ENCODE measurements around the gene SLC44A5.

SLC44A5 gene

DNA sequence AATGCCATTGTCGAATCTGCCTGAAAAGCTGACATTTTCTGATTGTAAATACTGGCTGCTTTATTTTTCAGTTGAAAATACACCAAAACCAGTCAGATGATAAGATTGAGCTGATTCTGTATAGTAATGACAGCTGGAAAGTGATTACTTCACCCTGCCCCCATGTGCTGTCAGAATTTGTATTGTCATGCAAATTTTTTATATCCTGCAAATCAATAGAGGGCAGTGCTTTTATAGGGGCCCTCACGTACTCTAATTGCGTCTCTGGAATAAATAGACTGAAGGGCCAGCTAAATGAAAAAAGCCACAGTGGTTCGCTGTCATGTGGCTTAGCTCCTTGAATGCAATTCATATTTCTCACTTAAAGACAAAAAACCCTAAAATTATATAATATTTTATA, 268.1 kb downstream of the SLC44A5 start:
- no peak overlapping the region for H3K9ac ChIP-seq (ENCODE audit: low read depth, low read length, poor library complexity)
- H3K23ac ChIP-seq (ENCODE audit: low read depth, low read length, poor library complexity): no peak overlapping the region
- no peak overlapping the region for H3K27ac ChIP-seq (replicated peaks; ENCODE audit: low read length)
- H4K91ac ChIP-seq (ENCODE audit: low read depth, low read length, poor library complexity): no peak overlapping the region
- H3K79me1 ChIP-seq (ENCODE audit: low read depth, low read length): no peaks in the 10 kb centered on the region
- no peak overlapping the region for H3K18ac ChIP-seq (ENCODE audit: low read length)
- H2AK5ac ChIP-seq (ENCODE audit: low read depth, low read length): no peak overlapping the region
- no peak overlapping the region for H2BK5ac ChIP-seq (ENCODE audit: low read length)
- peaks cover 3 to 26% of the 10 kb centered on the region in 2 donors for H3K4me1 ChIP-seq (ENCODE audit: control insufficient read depth in 2 of 2, insufficient read depth in 1 of 2, low read depth in 1 of 2, low read length in 2 of 2)
- no peak overlapping the region for H3K4me2 ChIP-seq (ENCODE audit: insufficient read depth, low read length, poor library complexity, severe bottlenecking)
- H3K4me3 ChIP-seq (ENCODE audit: low read length in 2 of 2): no peak overlapping the region
- no CpG with 5 or more reads among the region's 4 CpGs for WGBS, 2 donors (ENCODE audit: extremely low coverage in 2 of 2, insufficient read length in 2 of 2, insufficient replicate concordance in 1 of 2)
- H4K8ac ChIP-seq (ENCODE audit: low read depth, low read length): no peak overlapping the region
- no peaks in the 10 kb centered on the region for H3K9me3 ChIP-seq (replicated peaks in 1 of 2; ENCODE audit: control insufficient read depth in 2 of 2, insufficient read depth in 1 of 2, low read depth in 1 of 2, low read length in 2 of 2)
- H3K36me3 ChIP-seq (replicated peaks in 1 of 2; ENCODE audit: control insufficient read depth in 2 of 2, insufficient read depth in 2 of 2, low read length in 2 of 2): no peaks in the 10 kb centered on the region
- no peaks in the 10 kb centered on the region for H3K27me3 ChIP-seq (ENCODE audit: control insufficient read depth in 3 of 3, insufficient read depth in 3 of 3, low read depth in 1 of 3, low read length in 3 of 3)
- H2BK12ac ChIP-seq (ENCODE audit: low read length): no peak overlapping the region
- DNase-seq (ENCODE audit: low spot score): no peak
- no peak overlapping the region for H2BK120ac ChIP-seq (ENCODE audit: low read depth, low read length)
- no peak overlapping the region for H3K14ac ChIP-seq (ENCODE audit: low read length)
- H3K4ac ChIP-seq (ENCODE audit: low read length): no peak overlapping the region
- H2BK15ac ChIP-seq (ENCODE audit: low read length): no peak overlapping the region
- H2AFZ ChIP-seq (ENCODE audit: low read length): no peak overlapping the region

DNA sequence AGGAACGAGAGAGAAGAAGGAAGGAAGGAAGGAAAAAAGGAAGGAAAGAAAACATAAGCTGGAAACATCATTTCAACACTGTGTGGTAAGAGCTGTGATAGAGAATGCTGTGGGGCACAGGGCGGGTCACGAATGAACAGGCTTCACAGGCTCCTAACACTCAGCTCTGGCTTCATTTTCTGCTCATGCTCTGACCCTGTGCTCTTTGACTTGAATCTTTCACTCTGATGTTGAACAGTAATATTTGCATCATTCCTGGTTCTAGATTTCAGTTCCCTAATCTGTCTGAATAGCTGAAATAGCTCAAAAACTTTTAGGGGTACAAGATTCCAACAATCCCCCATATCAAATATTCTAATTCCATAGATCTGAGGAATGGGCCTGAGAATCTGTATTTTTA, 269.4 kb downstream of the SLC44A5 start:
- Histone ChIP-seq H4K91ac (ENCODE audit: low read depth, low read length, poor library complexity) (no peak overlapping the region), H3K9me3 (replicated peaks in 1 of 2; ENCODE audit: control insufficient read depth in 2 of 2, insufficient read depth in 1 of 2, low read depth in 1 of 2, low read length in 2 of 2) (no peaks in the 10 kb centered on the region), H3K36me3 (replicated peaks in 1 of 2; ENCODE audit: control insufficient read depth in 2 of 2, insufficient read depth in 2 of 2, low read length in 2 of 2) (no peaks in the 10 kb centered on the region), H2BK12ac (ENCODE audit: low read length) (no peak overlapping the region), H3K23ac (ENCODE audit: low read depth, low read length, poor library complexity) (no peak overlapping the region), H3K79me1 (ENCODE audit: low read depth, low read length) (no peaks in the 10 kb centered on the region), H2BK15ac (ENCODE audit: low read length) (no peak overlapping the region), H3K27me3 (ENCODE audit: control insufficient read depth in 3 of 3, insufficient read depth in 3 of 3, low read depth in 1 of 3, low read length in 3 of 3) (no peaks in the 10 kb centered on the region), H3K4me1 (ENCODE audit: control insufficient read depth in 2 of 2, insufficient read depth in 1 of 2, low read depth in 1 of 2, low read length in 2 of 2) (peaks cover 3 to 26% of the 10 kb centered on the region in 2 donors), H3K9ac (ENCODE audit: low read depth, low read length, poor library complexity) (no peak overlapping the region), H3K4ac (ENCODE audit: low read length) (no peak overlapping the region), H3K14ac (ENCODE audit: low read length) (no peak overlapping the region), H2AK5ac (ENCODE audit: low read depth, low read length) (no peak overlapping the region), H3K4me3 (ENCODE audit: low read length in 2 of 2) (no peak overlapping the region), H3K27ac (replicated peaks; ENCODE audit: low read length) (no peak overlapping the region), H2BK5ac (ENCODE audit: low read length) (no peak overlapping the region), H4K8ac (ENCODE audit: low read depth, low read length) (no peak overlapping the region), H3K18ac (ENCODE audit: low read length) (no peak overlapping the region), H2BK120ac (ENCODE audit: low read depth, low read length) (no peak overlapping the region), H2AFZ (ENCODE audit: low read length) (no peak overlapping the region), H3K4me2 (ENCODE audit: insufficient read depth, low read length, poor library complexity, severe bottlenecking) (no peak overlapping the region)
- DNase-seq (ENCODE audit: low spot score): no peak
- no CpG with 5 or more reads among the region's 3 CpGs for WGBS, 2 donors (ENCODE audit: extremely low coverage in 2 of 2, insufficient read length in 2 of 2, insufficient replicate concordance in 1 of 2)

DNA sequence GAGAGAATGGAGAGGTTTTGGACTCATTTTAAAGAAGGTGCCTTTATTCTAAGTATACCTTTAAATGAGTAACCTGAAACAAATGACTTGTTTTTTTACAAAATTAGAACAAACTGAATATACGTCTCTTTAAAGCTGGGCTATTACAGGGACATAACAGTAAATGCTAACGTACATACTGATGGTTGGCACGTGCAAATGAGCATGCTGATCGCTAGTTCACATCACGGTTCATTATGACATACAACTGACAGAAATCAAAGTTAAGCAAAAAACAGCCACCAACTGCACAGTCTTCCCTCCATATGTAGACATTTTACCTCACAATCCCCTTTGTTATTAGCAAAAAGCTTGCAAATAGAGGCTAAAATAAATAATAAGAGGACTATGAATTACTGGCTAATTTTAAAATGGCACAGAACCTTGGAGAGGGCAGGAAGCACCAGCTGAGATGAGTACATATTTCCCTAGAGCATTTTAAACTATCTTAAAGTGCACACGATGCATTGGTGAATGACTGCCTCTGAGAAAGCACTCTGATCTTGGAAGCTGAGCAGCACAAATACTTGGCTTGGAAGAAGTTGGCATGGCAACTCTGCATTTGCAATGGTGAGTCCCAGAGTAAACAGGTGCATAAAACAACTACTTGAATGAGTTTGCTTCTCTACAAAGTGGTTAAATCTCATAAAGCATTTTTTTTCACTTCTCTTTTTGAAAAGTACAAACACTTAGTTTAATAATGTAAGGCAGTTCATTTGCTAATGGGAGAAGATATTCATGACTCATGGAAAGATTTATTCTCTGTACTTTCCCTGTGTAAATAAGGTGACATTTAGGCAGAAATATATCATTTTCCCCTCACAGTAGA, 272.1 kb downstream of the SLC44A5 start:
- Histone ChIP-seq H4K8ac (ENCODE audit: low read depth, low read length) (no peak overlapping the region), H3K27ac (replicated peaks; ENCODE audit: low read length) (no peak overlapping the region), H4K91ac (ENCODE audit: low read depth, low read length, poor library complexity) (no peak overlapping the region), H2AFZ (ENCODE audit: low read length) (peak overlapping the region; percentile 35), H3K79me1 (ENCODE audit: low read depth, low read length) (no peaks in the 10 kb centered on the region), H3K9me3 (replicated peaks in 1 of 2; ENCODE audit: control insufficient read depth in 2 of 2, insufficient read depth in 1 of 2, low read depth in 1 of 2, low read length in 2 of 2) (no peaks in the 10 kb centered on the region), H3K18ac (ENCODE audit: low read length) (no peak overlapping the region), H3K14ac (ENCODE audit: low read length) (no peak overlapping the region), H2BK12ac (ENCODE audit: low read length) (no peak overlapping the region), H3K4me2 (ENCODE audit: insufficient read depth, low read length, poor library complexity, severe bottlenecking) (no peak overlapping the region), H2BK5ac (ENCODE audit: low read length) (no peak overlapping the region), H2BK15ac (ENCODE audit: low read length) (no peak overlapping the region), H2BK120ac (ENCODE audit: low read depth, low read length) (no peak overlapping the region), H3K9ac (ENCODE audit: low read depth, low read length, poor library complexity) (no peak overlapping the region), H3K4ac (ENCODE audit: low read length) (no peak overlapping the region), H3K4me3 (ENCODE audit: low read length in 2 of 2) (no peak overlapping the region), H3K4me1 (ENCODE audit: control insufficient read depth in 2 of 2, insufficient read depth in 1 of 2, low read depth in 1 of 2, low read length in 2 of 2) (peaks cover 2 to 17% of the 10 kb centered on the region in 2 donors), H3K23ac (ENCODE audit: low read depth, low read length, poor library complexity) (no peak overlapping the region), H3K36me3 (replicated peaks in 1 of 2; ENCODE audit: control insufficient read depth in 2 of 2, insufficient read depth in 2 of 2, low read length in 2 of 2) (no peaks in the 10 kb centered on the region), H2AK5ac (ENCODE audit: low read depth, low read length) (no peak overlapping the region), H3K27me3 (ENCODE audit: control insufficient read depth in 3 of 3, insufficient read depth in 3 of 3, low read depth in 1 of 3, low read length in 3 of 3) (no peaks in the 10 kb centered on the region)
- WGBS, 2 donors (ENCODE audit: extremely low coverage in 2 of 2, insufficient read length in 2 of 2, insufficient replicate concordance in 1 of 2): no CpG with 5 or more reads among the region's 6 CpGs
- DNase-seq (ENCODE audit: low spot score): no peak

DNA sequence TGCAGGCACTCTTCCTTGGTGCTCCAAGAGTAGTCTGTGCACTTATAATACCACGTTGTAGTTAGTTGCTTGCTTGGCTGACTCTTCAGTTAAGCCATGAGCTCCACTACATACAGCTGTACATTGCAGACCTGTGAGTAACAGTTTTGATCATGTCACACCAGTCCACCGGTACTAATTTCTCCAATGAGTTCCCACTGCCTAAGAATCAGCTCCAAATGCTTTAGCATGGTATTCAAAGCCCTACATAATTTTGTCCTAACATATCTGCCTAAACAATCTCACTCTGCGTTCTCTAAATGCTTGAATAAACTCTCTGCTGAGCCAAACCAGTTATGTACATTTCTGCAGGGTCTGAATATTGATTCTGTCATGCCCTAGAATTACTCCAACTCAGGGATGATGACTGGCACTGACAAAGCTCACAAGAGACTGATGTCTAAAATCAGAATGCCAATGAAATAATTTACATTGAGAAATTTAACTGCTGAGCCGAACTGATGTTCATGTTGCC, 276.0 kb downstream of the SLC44A5 start:
- Histone ChIP-seq H3K14ac (ENCODE audit: low read length) (no peak overlapping the region), H3K9me3 (replicated peaks in 1 of 2; ENCODE audit: control insufficient read depth in 2 of 2, insufficient read depth in 1 of 2, low read depth in 1 of 2, low read length in 2 of 2) (no peaks in the 10 kb centered on the region), H3K4me3 (ENCODE audit: low read length in 2 of 2) (no peak overlapping the region), H2BK5ac (ENCODE audit: low read length) (no peak overlapping the region), H3K4me2 (ENCODE audit: insufficient read depth, low read length, poor library complexity, severe bottlenecking) (no peak overlapping the region), H3K4ac (ENCODE audit: low read length) (no peak overlapping the region), H2BK12ac (ENCODE audit: low read length) (no peak overlapping the region), H2AK5ac (ENCODE audit: low read depth, low read length) (no peak overlapping the region), H2BK15ac (ENCODE audit: low read length) (no peak overlapping the region), H2AFZ (ENCODE audit: low read length) (no peak overlapping the region), H3K27me3 (ENCODE audit: control insufficient read depth in 3 of 3, insufficient read depth in 3 of 3, low read depth in 1 of 3, low read length in 3 of 3) (no peaks in the 10 kb centered on the region), H4K91ac (ENCODE audit: low read depth, low read length, poor library complexity) (no peak overlapping the region), H3K4me1 (ENCODE audit: control insufficient read depth in 2 of 2, insufficient read depth in 1 of 2, low read depth in 1 of 2, low read length in 2 of 2) (peaks cover 0 to 7% of the 10 kb centered on the region in 2 donors), H3K18ac (ENCODE audit: low read length) (no peak overlapping the region), H4K8ac (ENCODE audit: low read depth, low read length) (no peak overlapping the region), H3K36me3 (replicated peaks in 1 of 2; ENCODE audit: control insufficient read depth in 2 of 2, insufficient read depth in 2 of 2, low read length in 2 of 2) (no peaks in the 10 kb centered on the region), H3K79me1 (ENCODE audit: low read depth, low read length) (no peaks in the 10 kb centered on the region), H3K27ac (replicated peaks; ENCODE audit: low read length) (no peak overlapping the region), H3K9ac (ENCODE audit: low read depth, low read length, poor library complexity) (no peak overlapping the region), H3K23ac (ENCODE audit: low read depth, low read length, poor library complexity) (no peak overlapping the region), H2BK120ac (ENCODE audit: low read depth, low read length) (no peak overlapping the region)
- no peak for DNase-seq (ENCODE audit: low spot score)
- WGBS, 2 donors (ENCODE audit: extremely low coverage in 2 of 2, insufficient read length in 2 of 2, insufficient replicate concordance in 1 of 2): no CpG with 5 or more reads among the region's 4 CpGs
